HepG2 (cell line): ENCODE measurements around the gene JDP2. TPM values are rescaled to one million over a fixed set of nuclear protein-coding genes. Genes with fewer than 3 reads are reported as not detected.

Experiments
- ATAC-seq: fragments of 200-7000 bp; cut with Tn5 transposase; 3 replicates; pipeline ENCODE4 v1.9.1; 2020; ENCODE audit warnings: mild to moderate bottlenecking, moderate library complexity
- BruUV-seq: library from RNA; stranded (reverse); fragments of 400-500 nt; replicated peaks from 2 replicates; lab custom pipeline; 2021; lab: Mats Ljungman, UMichigan
- CTCF ChIA-PET: fragments of 300-600 bp; formaldehyde crosslinking; extraction: SDS; loops from one replicate; lab custom pipeline; 2021; ENCODE audit warnings: low total read pairs, inconsistent platforms, low intra/inter-chr PET ratio; lab: Yijun Ruan, JAX
- POLR2A ChIA-PET: fragments of 350-600 bp; sonication (Branson Sonifier 250); formaldehyde crosslinking; loops from one replicate; lab custom pipeline; 2020; ENCODE audit warnings: antibody characterized with exemption, inconsistent platforms; lab: Yijun Ruan, JAX
- DNase-seq: peaks from one replicate; pipeline ENCODE4 v3.0.0-alpha.2; 2015; ENCODE audit warnings: low spot score
- FAIRE-seq: peaks from 3 replicates; lab custom pipeline; 2011; peaks lifted over from hg19 to GRCh38; lab: Jason Lieb, UNC
- H2AFZ ChIP-seq: one replicate; pipeline ENCODE4 v1.6.1; 2011; ENCODE audit warnings: low read length, inconsistent platforms
- H3K27ac ChIP-seq: fragments of 300-600 bp; 3 replicates; pipeline ENCODE4 v1.8.0; 2011; ENCODE audit warnings: mixed run types, mild to moderate bottlenecking, mixed read lengths, low read length, inconsistent platforms; ENCODE audit not compliant: insufficient read depth; ENCODE audit errors: extremely low read length
- H3K27me3 ChIP-seq, 2 experiments: fragments of 200-600 bp in 1 of 2; 2 replicates in 1 of 2; 3 replicates in 1 of 2; pipeline versions ENCODE4 v1.6.0 to v1.8.0; 2011; ENCODE audit warnings: low read length in 2 of 2, mild to moderate bottlenecking in 2 of 2, moderate library complexity in 2 of 2, inconsistent platforms in 1 of 2; ENCODE audit not compliant: insufficient read depth in 2 of 2, control insufficient read depth in 1 of 2
- H3K36me3 ChIP-seq, 2 experiments: fragments of 200-600 bp in 1 of 2; replicated peaks in 1 of 2; 2 replicates in 1 of 2; 3 replicates in 1 of 2; pipeline versions ENCODE4 v1.5.1 to v1.8.0; 2011; ENCODE audit warnings: low read length in 2 of 2, inconsistent platforms in 1 of 2; ENCODE audit not compliant: insufficient read depth in 2 of 2, control insufficient read depth in 1 of 2
- H3K4me1 ChIP-seq: 2 replicates; pipeline ENCODE4 v1.5.1; 2012; ENCODE audit warnings: low read length, inconsistent platforms; ENCODE audit not compliant: insufficient read depth
- H3K4me2 ChIP-seq: 2 replicates; pipeline ENCODE4 v1.6.0; 2011; ENCODE audit warnings: low read depth, low read length, inconsistent platforms
- H3K4me3 ChIP-seq, 3 experiments: fragments of 200-600 bp in 1 of 3; sonication (generic), shearing (Covaris generic) in 1 of 3; replicated peaks in 1 of 3; 2 replicates each; pipeline ENCODE4 v1.5.1; 2011 to 2016; ENCODE audit warnings: low read length in 3 of 3, inconsistent platforms in 2 of 3, low read depth in 2 of 3, mild to moderate bottlenecking in 2 of 3, control low read depth in 1 of 3, mixed read lengths in 1 of 3; ENCODE audit not compliant: insufficient read depth in 1 of 3
- H3K79me2 ChIP-seq: one replicate; pipeline ENCODE4 v1.6.1; 2011; ENCODE audit warnings: low read length, inconsistent platforms; ENCODE audit not compliant: insufficient read depth
- H3K9ac ChIP-seq: 2 replicates; pipeline ENCODE4 v1.6.0; 2011; ENCODE audit warnings: mild to moderate bottlenecking, low read depth, low read length, inconsistent platforms; ENCODE audit not compliant: insufficient read depth
- H3K9me3 ChIP-seq: 2 replicates; pipeline ENCODE4 v1.5.1; 2012; ENCODE audit warnings: mild to moderate bottlenecking, low read length
- H4K20me1 ChIP-seq: 2 replicates; pipeline ENCODE4 v1.6.0; 2011; ENCODE audit warnings: inconsistent platforms, mild to moderate bottlenecking, low read length, moderate library complexity; ENCODE audit not compliant: insufficient read depth
- AFF4 ChIP-seq: sonication (generic); formaldehyde crosslinking; IDR thresholded peaks from 2 replicates; pipeline ENCODE4 v1.4.0; 2020; ENCODE audit warnings: missing genetic modification reagents
- BCL6 ChIP-seq: IDR thresholded peaks from 2 replicates; pipeline ENCODE4 v1.6.1; 2016; ENCODE audit warnings: missing genetic modification reagents, missing compliant biosample characterization
- ETS1 ChIP-seq: sonication (generic); formaldehyde crosslinking; IDR thresholded peaks from 2 replicates; pipeline ENCODE4 v1.4.0; 2020; ENCODE audit warnings: missing genetic modification reagents
- FOXM1 ChIP-seq: sonication (generic); formaldehyde crosslinking; IDR thresholded peaks from 2 replicates; pipeline ENCODE4 v1.5.0; 2020; ENCODE audit warnings: missing genetic modification reagents
- JARID2 ChIP-seq: sonication (generic); formaldehyde crosslinking; IDR thresholded peaks from 2 replicates; pipeline ENCODE4 v1.8.1; 2023; ENCODE audit warnings: missing genetic modification reagents, inconsistent platforms; ENCODE audit not compliant: insufficient replicate concordance
- KDM6A ChIP-seq: IDR thresholded peaks from 2 replicates; pipeline ENCODE4 v1.6.1; 2016; ENCODE audit warnings: low read depth
- PRDM10 ChIP-seq: sonication (generic); formaldehyde crosslinking; IDR thresholded peaks from 2 replicates; pipeline ENCODE4 v1.4.0; 2020; ENCODE audit warnings: low read depth, missing genetic modification reagents
- RARA ChIP-seq: IDR thresholded peaks from 2 replicates; pipeline ENCODE4 v1.6.1; 2016; ENCODE audit warnings: missing genetic modification reagents, missing compliant biosample characterization
- SIN3B ChIP-seq: fragments of 150-350 bp; IDR thresholded peaks from 2 replicates; pipeline ENCODE4 v1.6.1; 2014; ENCODE audit warnings: low read length
- XBP1 ChIP-seq: sonication (generic); formaldehyde crosslinking; IDR thresholded peaks from 2 replicates; pipeline ENCODE4 v1.5.0; 2020; ENCODE audit warnings: missing genetic modification reagents
- ZFY ChIP-seq: sonication (generic); formaldehyde crosslinking; IDR thresholded peaks from 2 replicates; pipeline ENCODE4 v1.4.0; 2020; ENCODE audit warnings: missing genetic modification reagents
- ZNF282 ChIP-seq: fragments of 450-650 bp; IDR thresholded peaks from 2 replicates; pipeline ENCODE4 v1.6.1; 2018; ENCODE audit not compliant: partially characterized antibody
- ZNF296 ChIP-seq: sonication (generic); formaldehyde crosslinking; conservative IDR thresholded peaks from 2 replicates; pipeline ENCODE4 v1.5.0; 2020; ENCODE audit warnings: mild to moderate bottlenecking, missing genetic modification reagents
- WGBS: methylation state at CpG from one replicate; pipeline ENCODE4 v1.1.6; 2017; ENCODE audit warnings: low lambda C conversion rate; 5-methylcytosine and 5-hydroxymethylcytosine counted together
- in situ Hi-C: cut with HindIII; loops from 2 replicates; pipeline ENCODE4 v1.10.0; 2017; ENCODE audit warnings: low pct_unique_long_range_greater_than_20kb; ENCODE audit not compliant: extremely low pct_ligation_motif_present
- intact Hi-C: fragments of 100-400 bp; cut with micrococcal nuclease; formaldehyde crosslinking; loops from one replicate; pipeline ENCODE4 v1.10.0; 2022; ENCODE audit not compliant: unreplicated experiment
- polyA plus RNA-seq, 8 experiments: library from polyadenylated mRNA; depleted of rRNA in 3 of 8; stranded (reverse) in 7 of 8; unstranded in 1 of 8; fragments of >200 nt; fragmentation: Illumina TruSeq in 4 of 8; extraction: Trizol in 4 of 8; gene quantifications; 2 replicates each; pipeline versions ENCODE4 v1.2.1 to v1.2.3, GENCODE V29; 2011 to 2016; ENCODE audit warnings: low read depth in 4 of 8, missing spikeins in 1 of 8, mixed read lengths in 1 of 8; ENCODE audit not compliant: insufficient read depth in 1 of 8
- total RNA-seq, 5 experiments: library from RNA; depleted of rRNA; stranded (reverse); fragments of >200 nt; fragmentation: Illumina TruSeq; extraction: Trizol; gene quantifications; 2 replicates each; pipeline ENCODE4 v1.2.3, GENCODE V29; 2016; ENCODE audit warnings: low read depth in 1 of 5
- TF ChIP-seq, protein P1 (sequence below): sonication (generic); formaldehyde crosslinking; IDR thresholded peaks from 2 replicates; pipeline ENCODE4 v1.8.0; 2023; ENCODE audit warnings: mild to moderate bottlenecking, missing genetic modification reagents

The JDP2 gene
- total and polyA plus RNA-seq, 2 of the 13 experiments (the other 11 are each of a cell fraction or from before 2014, with no cell fraction given): 8.0 to 8.9 TPM

GRCh38 chr14:75456069-75456996 is 28.5 kb downstream of the JDP2 start (continued):
- TF ChIP-seq AFF4: no peak
- TF ChIP-seq XBP1 (CRISPR knock-in tag): no peak
- TF ChIP-seq KDM6A: no peak
- no peak for TF ChIP-seq ZNF296 (CRISPR knock-in tag)

DNA sequence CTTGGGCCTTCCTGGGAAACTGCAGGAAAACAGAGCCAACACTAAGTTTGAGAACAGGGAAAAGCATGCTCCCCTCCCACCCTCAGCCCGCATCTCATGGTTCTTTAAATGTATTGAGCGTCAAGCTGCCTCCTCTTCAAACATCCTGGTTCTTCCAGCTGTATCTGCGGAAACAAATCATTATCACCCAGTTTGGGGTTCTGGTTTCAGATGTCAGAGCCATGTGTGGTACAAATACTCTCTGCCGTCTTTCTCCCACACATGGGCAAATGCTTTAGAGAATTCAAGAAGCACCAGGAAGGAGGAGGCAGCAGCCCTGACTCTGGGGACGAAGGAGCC is 29.1 kb downstream of the JDP2 start:
- CTCF ChIA-PET: no interaction called here
- TF ChIP-seq, protein P1, sequence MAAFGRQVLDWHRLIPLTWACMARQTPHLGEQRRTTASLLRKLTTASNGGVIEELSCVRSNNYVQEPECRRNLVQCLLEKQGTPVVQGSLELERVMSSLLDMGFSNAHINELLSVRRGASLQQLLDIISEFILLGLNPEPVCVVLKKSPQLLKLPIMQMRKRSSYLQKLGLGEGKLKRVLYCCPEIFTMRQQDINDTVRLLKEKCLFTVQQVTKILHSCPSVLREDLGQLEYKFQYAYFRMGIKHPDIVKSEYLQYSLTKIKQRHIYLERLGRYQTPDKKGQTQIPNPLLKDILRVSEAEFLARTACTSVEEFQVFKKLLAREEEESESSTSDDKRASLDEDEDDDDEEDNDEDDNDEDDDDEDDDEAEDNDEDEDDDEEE (CRISPR knock-in tag): no peak
- TF ChIP-seq ETS1 (CRISPR knock-in tag) (no peak), PRDM10 (CRISPR knock-in tag) (no peak), FOXM1 (no peak), ZFY (no peak), BCL6 (CRISPR knock-in tag) (no peak), ZNF282 (no peak), SIN3B (no peak), RARA (CRISPR knock-in tag) (no peak), JARID2 (no peak)

More for the DNA sequence above, 29.1 kb downstream of the JDP2 start:
- FAIRE-seq (no peak), DNase-seq (no peak), ATAC-seq (no peak)
- Histone ChIP-seq H3K4me3 (no peak overlapping the region), H3K36me3 (peaks cover 5 to 8% of the 10 kb centered on the region in 2 experiments; a peak in 4 of 5 replicates), H3K4me2 (no peak overlapping the region), H3K9me3 (no peaks in the 10 kb centered on the region), H3K27ac (no peak overlapping the region), H3K27me3 (no peaks in the 10 kb centered on the region), H3K4me1 (peaks cover 18% of the 10 kb centered on the region), H3K9ac (no peak overlapping the region), H2AFZ (no peak overlapping the region), H4K20me1 (peaks cover 4% of the 10 kb centered on the region; the same call in 1 of the 2 replicates), H3K79me2 (no peaks in the 10 kb centered on the region)
- in situ Hi-C loops (no loop called here), intact Hi-C loops (no loop called here)
- POLR2A ChIA-PET: no interaction called here
- no TSS peak for BruUV-seq
- 96% methylated on average over 5 of the region's 5 CpGs for WGBS
